ENCODE data around the gene FCRLB. TPM values are rescaled to one million over a fixed set of nuclear protein-coding genes. Genes with fewer than 3 reads are reported as not detected.

FCRLB gene
- total and polyA plus RNA-seq, 9 of the 15 experiments (the other 6 are each of a cell fraction or from before 2014, with no cell fraction given) = 0.20 to 4.6 (median 1.3) TPM

DNA sequence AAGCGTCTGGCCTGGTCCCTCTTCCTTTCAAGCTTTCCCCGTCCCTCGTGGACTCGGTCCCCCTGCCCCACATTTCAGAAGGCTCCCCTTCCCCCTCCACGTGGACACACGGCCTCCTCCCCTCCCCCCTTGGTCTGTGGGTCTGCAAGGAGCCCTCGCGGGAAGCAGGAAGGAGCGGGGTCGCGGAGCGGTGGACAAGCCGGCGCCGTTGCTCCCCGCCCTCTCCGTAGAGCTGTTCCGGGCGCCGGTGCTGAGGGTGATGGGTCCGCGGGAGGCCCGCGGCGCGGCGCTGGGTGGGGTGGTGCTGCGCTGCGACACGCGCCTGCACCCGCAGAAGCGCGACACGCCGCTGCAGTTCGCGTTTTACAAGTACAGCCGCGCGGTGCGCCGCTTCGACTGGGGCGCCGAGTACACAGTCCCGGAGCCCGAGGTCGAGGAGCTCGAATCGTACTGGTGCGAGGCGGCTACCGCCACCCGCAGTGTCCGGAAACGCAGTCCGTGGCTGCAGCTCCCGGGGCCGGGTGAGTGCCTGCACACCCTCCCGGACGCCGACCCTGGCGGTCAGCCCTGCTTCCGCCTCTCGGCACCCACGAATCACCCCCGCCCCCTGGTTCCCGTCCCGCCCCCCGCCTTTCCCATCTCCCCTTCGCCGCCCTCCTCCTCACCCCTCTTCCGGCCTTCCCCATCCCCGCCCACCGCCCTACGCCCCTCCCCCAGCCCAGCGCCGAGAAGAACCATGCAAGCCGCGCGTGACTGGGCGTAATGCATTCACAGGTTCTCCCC lies 5.3 kb downstream of the FCRLB start (continued):
- TF ChIP-seq, protein P1, sequence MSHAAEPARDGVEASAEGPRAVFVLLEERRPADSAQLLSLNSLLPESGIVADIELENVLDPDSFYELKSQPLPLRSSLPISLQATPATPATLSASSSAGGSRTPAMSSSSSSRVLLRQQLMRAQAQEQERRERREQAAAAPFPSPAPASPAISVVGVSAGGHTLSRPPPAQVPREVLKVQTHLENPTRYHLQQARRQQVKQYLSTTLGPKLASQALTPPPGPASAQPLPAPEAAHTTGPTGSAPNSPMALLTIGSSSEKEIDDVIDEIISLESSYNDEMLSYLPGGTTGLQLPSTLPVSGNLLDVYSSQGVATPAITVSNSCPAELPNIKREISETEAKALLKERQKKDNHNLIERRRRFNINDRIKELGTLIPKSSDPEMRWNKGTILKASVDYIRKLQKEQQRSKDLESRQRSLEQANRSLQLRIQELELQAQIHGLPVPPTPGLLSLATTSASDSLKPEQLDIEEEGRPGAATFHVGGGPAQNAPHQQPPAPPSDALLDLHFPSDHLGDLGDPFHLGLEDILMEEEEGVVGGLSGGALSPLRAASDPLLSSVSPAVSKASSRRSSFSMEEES (CRISPR knock-in tag; IDR thresholded peaks at IDR 0.05) = no peak
- TF ChIP-seq YBX1 (IDR thresholded peaks at IDR 0.05) (no peak), ZNF785 (CRISPR knock-in tag; IDR thresholded peaks at IDR 0.05) (no peak), NUFIP1 (IDR thresholded peaks at IDR 0.05; ENCODE audit: partially characterized antibody) (no peak), ATF7 (IDR thresholded peaks at IDR 0.05) (peak; percentile 62; the same call in 1 of the 2 replicates), KAT7 (CRISPR knock-in tag; IDR thresholded peaks at IDR 0.05; ENCODE audit: borderline replicate concordance) (peak; percentile 55; the same call in 1 of the 2 replicates), SUPT5H (IDR thresholded peaks at IDR 0.05) (peak; percentile 89), SIN3A (IDR thresholded peaks at IDR 0.05; ENCODE audit: borderline replicate concordance in 2 of 2, control insufficient read depth in 1 of 2, low read depth in 2 of 2, low read length in 2 of 2) (peak; percentile 19 to 60; a peak in 1 of 4 replicates), MYBL2 (IDR thresholded peaks at IDR 0.05; ENCODE audit: low read depth) (no peak), MYBL2 (CRISPR knock-in tag; IDR thresholded peaks at IDR 0.05; ENCODE audit: borderline replicate concordance) (no peak), NCOA1 (IDR thresholded peaks at IDR 0.05; ENCODE audit: low read depth) (0 out of 2 replicates have a peak, but pooled peaks have one; percentile 39), ZFP30 (CRISPR knock-in tag; IDR thresholded peaks at IDR 0.05; ENCODE audit: borderline replicate concordance) (no peak), KDM1A (IDR thresholded peaks at IDR 0.05) (no peak), EP400 (IDR thresholded peaks at IDR 0.05) (peak; percentile 84), POLR2B (IDR thresholded peaks at IDR 0.05; ENCODE audit: low read depth, partially characterized antibody) (peak; percentile 80), ZNF696 (CRISPR knock-in tag; conservative IDR thresholded peaks at IDR 0.05) (no peak), NFIX (CRISPR knock-in tag; IDR thresholded peaks at IDR 0.05; ENCODE audit: low read depth) (no peak), ZNF24 (IDR thresholded peaks at IDR 0.05) (0 out of 2 replicates have a peak, but pooled peaks have one; percentile 6)
- TF ChIP-seq, protein P2, sequence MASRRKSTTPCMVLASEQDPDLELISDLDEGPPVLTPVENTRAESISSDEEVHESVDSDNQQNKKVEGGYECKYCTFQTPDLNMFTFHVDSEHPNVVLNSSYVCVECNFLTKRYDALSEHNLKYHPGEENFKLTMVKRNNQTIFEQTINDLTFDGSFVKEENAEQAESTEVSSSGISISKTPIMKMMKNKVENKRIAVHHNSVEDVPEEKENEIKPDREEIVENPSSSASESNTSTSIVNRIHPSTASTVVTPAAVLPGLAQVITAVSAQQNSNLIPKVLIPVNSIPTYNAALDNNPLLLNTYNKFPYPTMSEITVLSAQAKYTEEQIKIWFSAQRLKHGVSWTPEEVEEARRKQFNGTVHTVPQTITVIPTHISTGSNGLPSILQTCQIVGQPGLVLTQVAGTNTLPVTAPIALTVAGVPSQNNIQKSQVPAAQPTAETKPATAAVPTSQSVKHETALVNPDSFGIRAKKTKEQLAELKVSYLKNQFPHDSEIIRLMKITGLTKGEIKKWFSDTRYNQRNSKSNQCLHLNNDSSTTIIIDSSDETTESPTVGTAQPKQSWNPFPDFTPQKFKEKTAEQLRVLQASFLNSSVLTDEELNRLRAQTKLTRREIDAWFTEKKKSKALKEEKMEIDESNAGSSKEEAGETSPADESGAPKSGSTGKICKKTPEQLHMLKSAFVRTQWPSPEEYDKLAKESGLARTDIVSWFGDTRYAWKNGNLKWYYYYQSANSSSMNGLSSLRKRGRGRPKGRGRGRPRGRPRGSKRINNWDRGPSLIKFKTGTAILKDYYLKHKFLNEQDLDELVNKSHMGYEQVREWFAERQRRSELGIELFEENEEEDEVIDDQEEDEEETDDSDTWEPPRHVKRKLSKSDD (conservative IDR thresholded peaks at IDR 0.05; ENCODE audit: low read length) = no peak
- TF ChIP-seq, protein P3, sequence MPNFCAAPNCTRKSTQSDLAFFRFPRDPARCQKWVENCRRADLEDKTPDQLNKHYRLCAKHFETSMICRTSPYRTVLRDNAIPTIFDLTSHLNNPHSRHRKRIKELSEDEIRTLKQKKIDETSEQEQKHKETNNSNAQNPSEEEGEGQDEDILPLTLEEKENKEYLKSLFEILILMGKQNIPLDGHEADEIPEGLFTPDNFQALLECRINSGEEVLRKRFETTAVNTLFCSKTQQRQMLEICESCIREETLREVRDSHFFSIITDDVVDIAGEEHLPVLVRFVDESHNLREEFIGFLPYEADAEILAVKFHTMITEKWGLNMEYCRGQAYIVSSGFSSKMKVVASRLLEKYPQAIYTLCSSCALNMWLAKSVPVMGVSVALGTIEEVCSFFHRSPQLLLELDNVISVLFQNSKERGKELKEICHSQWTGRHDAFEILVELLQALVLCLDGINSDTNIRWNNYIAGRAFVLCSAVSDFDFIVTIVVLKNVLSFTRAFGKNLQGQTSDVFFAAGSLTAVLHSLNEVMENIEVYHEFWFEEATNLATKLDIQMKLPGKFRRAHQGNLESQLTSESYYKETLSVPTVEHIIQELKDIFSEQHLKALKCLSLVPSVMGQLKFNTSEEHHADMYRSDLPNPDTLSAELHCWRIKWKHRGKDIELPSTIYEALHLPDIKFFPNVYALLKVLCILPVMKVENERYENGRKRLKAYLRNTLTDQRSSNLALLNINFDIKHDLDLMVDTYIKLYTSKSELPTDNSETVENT (CRISPR knock-in tag; IDR thresholded peaks at IDR 0.05) = peak; percentile 95
- TF ChIP-seq, protein P4, sequence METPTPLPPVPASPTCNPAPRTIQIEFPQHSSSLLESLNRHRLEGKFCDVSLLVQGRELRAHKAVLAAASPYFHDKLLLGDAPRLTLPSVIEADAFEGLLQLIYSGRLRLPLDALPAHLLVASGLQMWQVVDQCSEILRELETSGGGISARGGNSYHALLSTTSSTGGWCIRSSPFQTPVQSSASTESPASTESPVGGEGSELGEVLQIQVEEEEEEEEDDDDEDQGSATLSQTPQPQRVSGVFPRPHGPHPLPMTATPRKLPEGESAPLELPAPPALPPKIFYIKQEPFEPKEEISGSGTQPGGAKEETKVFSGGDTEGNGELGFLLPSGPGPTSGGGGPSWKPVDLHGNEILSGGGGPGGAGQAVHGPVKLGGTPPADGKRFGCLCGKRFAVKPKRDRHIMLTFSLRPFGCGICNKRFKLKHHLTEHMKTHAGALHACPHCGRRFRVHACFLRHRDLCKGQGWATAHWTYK (CRISPR knock-in tag; IDR thresholded peaks at IDR 0.05) = peak; percentile 58; the same call in 1 of the 2 replicates

Data from K562 (cell line).